HepG2 (cell line): ENCODE measurements around the gene ARHGAP10. TPM values are rescaled to one million over a fixed set of nuclear protein-coding genes. Genes with fewer than 3 reads are reported as not detected.

Experiments
- ATAC-seq: fragments of 200-7000 bp; cut with Tn5 transposase; 3 replicates; pipeline ENCODE4 v1.9.1; 2020; ENCODE audit warnings: mild to moderate bottlenecking, moderate library complexity
- BruUV-seq: library from RNA; stranded (reverse); fragments of 400-500 nt; replicated peaks from 2 replicates; lab custom pipeline; 2021; lab: Mats Ljungman, UMichigan
- CTCF ChIA-PET: fragments of 300-600 bp; formaldehyde crosslinking; extraction: SDS; loops from one replicate; lab custom pipeline; 2021; ENCODE audit warnings: low total read pairs, inconsistent platforms, low intra/inter-chr PET ratio; lab: Yijun Ruan, JAX
- POLR2A ChIA-PET: fragments of 350-600 bp; sonication (Branson Sonifier 250); formaldehyde crosslinking; loops from one replicate; lab custom pipeline; 2020; ENCODE audit warnings: antibody characterized with exemption, inconsistent platforms; lab: Yijun Ruan, JAX
- DNase-seq: peaks from one replicate; pipeline ENCODE4 v3.0.0-alpha.2; 2015; ENCODE audit warnings: low spot score
- FAIRE-seq: peaks from 3 replicates; lab custom pipeline; 2011; peaks lifted over from hg19 to GRCh38; lab: Jason Lieb, UNC
- H2AFZ ChIP-seq: one replicate; pipeline ENCODE4 v1.6.1; 2011; ENCODE audit warnings: low read length, inconsistent platforms
- H3K27ac ChIP-seq: fragments of 300-600 bp; 3 replicates; pipeline ENCODE4 v1.8.0; 2011; ENCODE audit warnings: mixed run types, mild to moderate bottlenecking, mixed read lengths, low read length, inconsistent platforms; ENCODE audit not compliant: insufficient read depth; ENCODE audit errors: extremely low read length
- H3K27me3 ChIP-seq, 2 experiments: fragments of 200-600 bp in 1 of 2; 2 replicates in 1 of 2; 3 replicates in 1 of 2; pipeline versions ENCODE4 v1.6.0 to v1.8.0; 2011; ENCODE audit warnings: low read length in 2 of 2, mild to moderate bottlenecking in 2 of 2, moderate library complexity in 2 of 2, inconsistent platforms in 1 of 2; ENCODE audit not compliant: insufficient read depth in 2 of 2, control insufficient read depth in 1 of 2
- H3K36me3 ChIP-seq, 2 experiments: fragments of 200-600 bp in 1 of 2; replicated peaks in 1 of 2; 2 replicates in 1 of 2; 3 replicates in 1 of 2; pipeline versions ENCODE4 v1.5.1 to v1.8.0; 2011; ENCODE audit warnings: low read length in 2 of 2, inconsistent platforms in 1 of 2; ENCODE audit not compliant: insufficient read depth in 2 of 2, control insufficient read depth in 1 of 2
- H3K4me1 ChIP-seq: 2 replicates; pipeline ENCODE4 v1.5.1; 2012; ENCODE audit warnings: low read length, inconsistent platforms; ENCODE audit not compliant: insufficient read depth
- H3K4me2 ChIP-seq: 2 replicates; pipeline ENCODE4 v1.6.0; 2011; ENCODE audit warnings: low read depth, low read length, inconsistent platforms
- H3K4me3 ChIP-seq, 3 experiments: fragments of 200-600 bp in 1 of 3; sonication (generic), shearing (Covaris generic) in 1 of 3; replicated peaks in 1 of 3; 2 replicates each; pipeline ENCODE4 v1.5.1; 2011 to 2016; ENCODE audit warnings: low read length in 3 of 3, inconsistent platforms in 2 of 3, low read depth in 2 of 3, mild to moderate bottlenecking in 2 of 3, control low read depth in 1 of 3, mixed read lengths in 1 of 3; ENCODE audit not compliant: insufficient read depth in 1 of 3
- H3K79me2 ChIP-seq: one replicate; pipeline ENCODE4 v1.6.1; 2011; ENCODE audit warnings: low read length, inconsistent platforms; ENCODE audit not compliant: insufficient read depth
- H3K9ac ChIP-seq: 2 replicates; pipeline ENCODE4 v1.6.0; 2011; ENCODE audit warnings: mild to moderate bottlenecking, low read depth, low read length, inconsistent platforms; ENCODE audit not compliant: insufficient read depth
- H3K9me3 ChIP-seq: 2 replicates; pipeline ENCODE4 v1.5.1; 2012; ENCODE audit warnings: mild to moderate bottlenecking, low read length
- H4K20me1 ChIP-seq: 2 replicates; pipeline ENCODE4 v1.6.0; 2011; ENCODE audit warnings: inconsistent platforms, mild to moderate bottlenecking, low read length, moderate library complexity; ENCODE audit not compliant: insufficient read depth
- ARHGAP35 ChIP-seq: sonication (generic); formaldehyde crosslinking; IDR thresholded peaks from 2 replicates; pipeline ENCODE4 v1.9.0; 2022; ENCODE audit warnings: mild to moderate bottlenecking, inconsistent platforms, moderate library complexity, missing genetic modification reagents, borderline replicate concordance
- BCL6 ChIP-seq: IDR thresholded peaks from 2 replicates; pipeline ENCODE4 v1.6.1; 2016; ENCODE audit warnings: missing genetic modification reagents, missing compliant biosample characterization
- CREB1 ChIP-seq, 2 experiments: fragments of 450-650 bp in 1 of 2; IDR thresholded peaks; 2 replicates each; pipeline ENCODE4 v1.6.1; 2016 to 2017; ENCODE audit warnings: control low read depth in 1 of 2, mild to moderate bottlenecking in 1 of 2, missing compliant biosample characterization in 1 of 2, missing genetic modification characterization in 1 of 2
- GTF2F1 ChIP-seq: fragments of 150-350 bp; IDR thresholded peaks from 2 replicates; pipeline ENCODE4 v1.6.1; 2014; ENCODE audit warnings: low read length
- HMG20A ChIP-seq: IDR thresholded peaks from 2 replicates; pipeline ENCODE4 v1.6.1; 2016; ENCODE audit warnings: borderline replicate concordance
- KDM6A ChIP-seq: IDR thresholded peaks from 2 replicates; pipeline ENCODE4 v1.6.1; 2016; ENCODE audit warnings: low read depth
- TCF7 ChIP-seq: sonication (generic); IDR thresholded peaks from 2 replicates; pipeline ENCODE4 v1.6.1; 2016; ENCODE audit warnings: antibody characterized with exemption, low read depth
- ZC3H4 ChIP-seq: sonication (generic); formaldehyde crosslinking; IDR thresholded peaks from 2 replicates; pipeline ENCODE4 v1.4.0; 2020; ENCODE audit warnings: missing genetic modification reagents, borderline replicate concordance
- ZNF484 ChIP-seq: sonication (generic); formaldehyde crosslinking; IDR thresholded peaks from 2 replicates; pipeline ENCODE4 v1.5.1; 2020; ENCODE audit warnings: mild to moderate bottlenecking, low read depth, missing genetic modification reagents, borderline replicate concordance
- WGBS: methylation state at CpG from one replicate; pipeline ENCODE4 v1.1.6; 2017; ENCODE audit warnings: low lambda C conversion rate; 5-methylcytosine and 5-hydroxymethylcytosine counted together
- in situ Hi-C: cut with HindIII; loops from 2 replicates; pipeline ENCODE4 v1.10.0; 2017; ENCODE audit warnings: low pct_unique_long_range_greater_than_20kb; ENCODE audit not compliant: extremely low pct_ligation_motif_present
- intact Hi-C: fragments of 100-400 bp; cut with micrococcal nuclease; formaldehyde crosslinking; loops from one replicate; pipeline ENCODE4 v1.10.0; 2022; ENCODE audit not compliant: unreplicated experiment
- polyA plus RNA-seq, 8 experiments: library from polyadenylated mRNA; depleted of rRNA in 3 of 8; stranded (reverse) in 7 of 8; unstranded in 1 of 8; fragments of >200 nt; fragmentation: Illumina TruSeq in 4 of 8; extraction: Trizol in 4 of 8; gene quantifications; 2 replicates each; pipeline versions ENCODE4 v1.2.1 to v1.2.3, GENCODE V29; 2011 to 2016; ENCODE audit warnings: low read depth in 4 of 8, missing spikeins in 1 of 8, mixed read lengths in 1 of 8; ENCODE audit not compliant: insufficient read depth in 1 of 8
- total RNA-seq, 5 experiments: library from RNA; depleted of rRNA; stranded (reverse); fragments of >200 nt; fragmentation: Illumina TruSeq; extraction: Trizol; gene quantifications; 2 replicates each; pipeline ENCODE4 v1.2.3, GENCODE V29; 2016; ENCODE audit warnings: low read depth in 1 of 5
- TF ChIP-seq, protein P1 (sequence below): sonication (generic); formaldehyde crosslinking; IDR thresholded peaks from 2 replicates; pipeline ENCODE4 v1.8.1; 2023; ENCODE audit warnings: mild to moderate bottlenecking, missing genetic modification reagents
- TF ChIP-seq, protein P2 (sequence below): IDR thresholded peaks from 2 replicates; pipeline ENCODE4 v1.6.1; 2016
- TF ChIP-seq, protein P3 (sequence below): sonication (generic); formaldehyde crosslinking; IDR thresholded peaks from 2 replicates; pipeline ENCODE4 v1.4.0; 2020; ENCODE audit warnings: low read depth, mild to moderate bottlenecking, missing genetic modification reagents
- TF ChIP-seq, protein P4 (sequence below): sonication (generic); formaldehyde crosslinking; IDR thresholded peaks from 2 replicates; pipeline ENCODE4 v1.4.0; 2020; ENCODE audit warnings: missing genetic modification reagents, borderline replicate concordance

The ARHGAP10 gene
- total and polyA plus RNA-seq, 2 of the 13 experiments (the other 11 are each of a cell fraction or from before 2014, with no cell fraction given), result 0.45 to 1.6 TPM

- Histone ChIP-seq H3K4me2 (no peak overlapping the region), H3K4me1 (no peaks in the 10 kb centered on the region), H3K9me3 (no peaks in the 10 kb centered on the region), H2AFZ (no peak overlapping the region)
- 69% methylated on average over 5 of the region's 5 CpGs for WGBS
- intact Hi-C loops, result no loop called here
- no peak for TF ChIP-seq GTF2F1
- no peak for TF ChIP-seq ZNF484
- no peak for TF ChIP-seq BCL6 (CRISPR knock-in tag)
- TF ChIP-seq, protein P1, sequence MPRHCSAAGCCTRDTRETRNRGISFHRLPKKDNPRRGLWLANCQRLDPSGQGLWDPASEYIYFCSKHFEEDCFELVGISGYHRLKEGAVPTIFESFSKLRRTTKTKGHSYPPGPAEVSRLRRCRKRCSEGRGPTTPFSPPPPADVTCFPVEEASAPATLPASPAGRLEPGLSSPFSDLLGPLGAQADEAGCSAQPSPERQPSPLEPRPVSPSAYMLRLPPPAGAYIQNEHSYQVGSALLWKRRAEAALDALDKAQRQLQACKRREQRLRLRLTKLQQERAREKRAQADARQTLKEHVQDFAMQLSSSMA (CRISPR knock-in tag), result no peak
- TF ChIP-seq ARHGAP35, result no peak
- no peak for TF ChIP-seq TCF7
- no peak for TF ChIP-seq KDM6A
- no peak for TF ChIP-seq CREB1 (IDR thresholded peaks at IDR 0.05)
- no peak for TF ChIP-seq CREB1 (CRISPR knock-in tag; IDR thresholded peaks at IDR 0.05)
- TF ChIP-seq, all 625 proteins: peak for 0
- no TSS peak for BruUV-seq
- CTCF ChIA-PET, result no interaction called here
- DNase-seq, result no peak
- Histone ChIP-seq H3K36me3 (no peaks in the 10 kb centered on the region), H4K20me1 (no peaks in the 10 kb centered on the region), H3K27me3 (no peaks in the 10 kb centered on the region), H3K27ac (no peak overlapping the region), H3K79me2 (no peaks in the 10 kb centered on the region), H3K4me3 (no peak overlapping the region), H3K9ac (no peak overlapping the region)
- POLR2A ChIA-PET, result no interaction called here
- in situ Hi-C loops, result no loop called here
- FAIRE-seq, result no peak
- ATAC-seq, result no peak
Observed at GRCh38 chr4:147960971-147961370, 229.1 kb downstream of the ARHGAP10 start.

DNA sequence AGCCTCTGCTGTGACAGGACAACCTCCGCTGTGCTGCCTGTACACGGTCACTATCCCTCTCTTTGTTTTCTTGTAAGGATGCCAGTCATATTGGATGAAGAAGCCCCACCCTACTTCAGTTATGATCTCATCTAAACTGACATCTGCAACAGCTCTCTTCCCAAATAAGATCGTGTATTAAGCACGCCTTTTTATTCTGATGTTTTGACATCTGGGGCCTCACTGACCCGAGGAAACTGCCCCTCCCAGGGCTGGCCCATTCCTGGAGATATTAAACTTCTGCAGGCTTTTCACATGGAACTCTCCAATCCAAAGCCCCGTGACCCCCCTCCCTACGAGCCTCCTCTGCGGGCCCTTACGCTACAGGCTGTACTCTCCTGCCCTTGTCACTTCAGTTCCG lies 232.0 kb downstream of the ARHGAP10 start:
- ChIA-PET POLR2A (no interaction called here), CTCF (no interaction called here)
- Histone ChIP-seq H3K27me3 (no peaks in the 10 kb centered on the region), H3K4me1 (no peaks in the 10 kb centered on the region), H3K27ac (no peak overlapping the region), H3K4me2 (no peak overlapping the region), H3K36me3 (no peaks in the 10 kb centered on the region), H3K9ac (no peak overlapping the region), H3K9me3 (no peaks in the 10 kb centered on the region), H3K79me2 (no peaks in the 10 kb centered on the region), H4K20me1 (no peaks in the 10 kb centered on the region), H2AFZ (no peak overlapping the region), H3K4me3 (no peak overlapping the region)
- ATAC-seq (no peak), FAIRE-seq (no peak), DNase-seq (no peak)
- no TSS peak for BruUV-seq
- intact Hi-C loops (no loop called here), in situ Hi-C loops (no loop called here)
- WGBS, result 58% methylated on average over 10 of the region's 10 CpGs
- TF ChIP-seq, protein P2, sequence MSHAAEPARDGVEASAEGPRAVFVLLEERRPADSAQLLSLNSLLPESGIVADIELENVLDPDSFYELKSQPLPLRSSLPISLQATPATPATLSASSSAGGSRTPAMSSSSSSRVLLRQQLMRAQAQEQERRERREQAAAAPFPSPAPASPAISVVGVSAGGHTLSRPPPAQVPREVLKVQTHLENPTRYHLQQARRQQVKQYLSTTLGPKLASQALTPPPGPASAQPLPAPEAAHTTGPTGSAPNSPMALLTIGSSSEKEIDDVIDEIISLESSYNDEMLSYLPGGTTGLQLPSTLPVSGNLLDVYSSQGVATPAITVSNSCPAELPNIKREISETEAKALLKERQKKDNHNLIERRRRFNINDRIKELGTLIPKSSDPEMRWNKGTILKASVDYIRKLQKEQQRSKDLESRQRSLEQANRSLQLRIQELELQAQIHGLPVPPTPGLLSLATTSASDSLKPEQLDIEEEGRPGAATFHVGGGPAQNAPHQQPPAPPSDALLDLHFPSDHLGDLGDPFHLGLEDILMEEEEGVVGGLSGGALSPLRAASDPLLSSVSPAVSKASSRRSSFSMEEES (CRISPR knock-in tag), result no peak
- TF ChIP-seq HMG20A (no peak), ZC3H4 (no peak)
- TF ChIP-seq, protein P3, sequence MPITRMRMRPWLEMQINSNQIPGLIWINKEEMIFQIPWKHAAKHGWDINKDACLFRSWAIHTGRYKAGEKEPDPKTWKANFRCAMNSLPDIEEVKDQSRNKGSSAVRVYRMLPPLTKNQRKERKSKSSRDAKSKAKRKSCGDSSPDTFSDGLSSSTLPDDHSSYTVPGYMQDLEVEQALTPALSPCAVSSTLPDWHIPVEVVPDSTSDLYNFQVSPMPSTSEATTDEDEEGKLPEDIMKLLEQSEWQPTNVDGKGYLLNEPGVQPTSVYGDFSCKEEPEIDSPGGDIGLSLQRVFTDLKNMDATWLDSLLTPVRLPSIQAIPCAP (CRISPR knock-in tag), result no peak
- TF ChIP-seq, protein P4, sequence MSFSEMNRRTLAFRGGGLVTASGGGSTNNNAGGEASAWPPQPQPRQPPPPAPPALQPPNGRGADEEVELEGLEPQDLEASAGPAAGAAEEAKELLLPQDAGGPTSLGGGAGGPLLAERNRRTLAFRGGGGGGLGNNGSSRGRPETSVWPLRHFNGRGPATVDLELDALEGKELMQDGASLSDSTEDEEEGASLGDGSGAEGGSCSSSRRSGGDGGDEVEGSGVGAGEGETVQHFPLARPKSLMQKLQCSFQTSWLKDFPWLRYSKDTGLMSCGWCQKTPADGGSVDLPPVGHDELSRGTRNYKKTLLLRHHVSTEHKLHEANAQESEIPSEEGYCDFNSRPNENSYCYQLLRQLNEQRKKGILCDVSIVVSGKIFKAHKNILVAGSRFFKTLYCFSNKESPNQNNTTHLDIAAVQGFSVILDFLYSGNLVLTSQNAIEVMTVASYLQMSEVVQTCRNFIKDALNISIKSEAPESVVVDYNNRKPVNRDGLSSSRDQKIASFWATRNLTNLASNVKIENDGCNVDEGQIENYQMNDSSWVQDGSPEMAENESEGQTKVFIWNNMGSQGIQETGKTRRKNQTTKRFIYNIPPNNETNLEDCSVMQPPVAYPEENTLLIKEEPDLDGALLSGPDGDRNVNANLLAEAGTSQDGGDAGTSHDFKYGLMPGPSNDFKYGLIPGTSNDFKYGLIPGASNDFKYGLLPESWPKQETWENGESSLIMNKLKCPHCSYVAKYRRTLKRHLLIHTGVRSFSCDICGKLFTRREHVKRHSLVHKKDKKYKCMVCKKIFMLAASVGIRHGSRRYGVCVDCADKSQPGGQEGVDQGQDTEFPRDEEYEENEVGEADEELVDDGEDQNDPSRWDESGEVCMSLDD (CRISPR knock-in tag), result no peak
